ENCODE results near the gene PROSER2.

The PROSER2 gene

DNA sequence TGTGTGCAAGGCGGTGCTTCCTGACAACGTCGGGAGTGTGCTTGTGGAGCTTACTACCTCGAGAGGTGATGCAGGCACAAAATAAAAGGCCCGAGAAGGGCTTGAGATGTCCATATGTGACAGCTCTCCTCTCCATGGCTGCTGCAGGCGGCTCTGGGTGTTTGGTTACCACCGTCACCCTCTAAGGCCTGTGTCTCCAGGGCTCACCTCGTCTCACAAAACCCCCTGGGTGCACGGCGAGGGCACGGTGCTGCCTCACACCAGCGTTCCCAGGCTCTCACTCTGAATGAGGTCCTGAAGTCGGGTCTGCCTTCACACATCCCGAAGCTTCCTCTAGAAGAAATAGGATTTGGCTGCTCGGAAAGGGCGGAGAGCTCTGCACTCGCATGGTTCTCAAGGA, 32.9 kb downstream of the PROSER2 start:
- H3K4me3 ChIP-seq (ENCODE audit: low read depth, low read length) = no peak overlapping the region
- DNase-seq (ENCODE audit: low read depth) = no peak
- TF ChIP-seq, protein P1, sequence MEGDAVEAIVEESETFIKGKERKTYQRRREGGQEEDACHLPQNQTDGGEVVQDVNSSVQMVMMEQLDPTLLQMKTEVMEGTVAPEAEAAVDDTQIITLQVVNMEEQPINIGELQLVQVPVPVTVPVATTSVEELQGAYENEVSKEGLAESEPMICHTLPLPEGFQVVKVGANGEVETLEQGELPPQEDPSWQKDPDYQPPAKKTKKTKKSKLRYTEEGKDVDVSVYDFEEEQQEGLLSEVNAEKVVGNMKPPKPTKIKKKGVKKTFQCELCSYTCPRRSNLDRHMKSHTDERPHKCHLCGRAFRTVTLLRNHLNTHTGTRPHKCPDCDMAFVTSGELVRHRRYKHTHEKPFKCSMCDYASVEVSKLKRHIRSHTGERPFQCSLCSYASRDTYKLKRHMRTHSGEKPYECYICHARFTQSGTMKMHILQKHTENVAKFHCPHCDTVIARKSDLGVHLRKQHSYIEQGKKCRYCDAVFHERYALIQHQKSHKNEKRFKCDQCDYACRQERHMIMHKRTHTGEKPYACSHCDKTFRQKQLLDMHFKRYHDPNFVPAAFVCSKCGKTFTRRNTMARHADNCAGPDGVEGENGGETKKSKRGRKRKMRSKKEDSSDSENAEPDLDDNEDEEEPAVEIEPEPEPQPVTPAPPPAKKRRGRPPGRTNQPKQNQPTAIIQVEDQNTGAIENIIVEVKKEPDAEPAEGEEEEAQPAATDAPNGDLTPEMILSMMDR (conservative IDR thresholded peaks at IDR 0.05; ENCODE audit: low read depth, low read length) = no peak

DNA sequence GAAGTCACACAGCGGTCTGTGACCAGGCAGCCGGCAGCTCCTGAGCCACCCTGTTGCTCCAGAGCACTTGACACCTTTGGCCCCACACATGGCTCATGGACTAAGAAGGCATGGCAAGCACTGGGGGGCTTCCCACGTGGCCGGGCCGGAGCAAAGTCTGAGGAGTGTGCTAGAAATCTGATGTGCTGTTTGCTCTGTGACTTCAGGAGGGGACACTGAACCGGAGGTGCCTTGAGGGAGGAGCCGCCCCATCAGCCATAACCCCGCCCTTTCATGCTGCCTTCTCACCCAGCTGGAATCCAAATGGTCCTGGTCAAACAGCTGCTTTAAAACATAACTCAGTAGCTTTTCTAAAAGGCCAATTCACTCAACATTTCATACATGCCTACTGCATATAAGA, 33.5 kb downstream of the PROSER2 start:
- H3K4me3 ChIP-seq (ENCODE audit: low read depth, low read length) = no peak overlapping the region
- DNase-seq (ENCODE audit: low read depth) = no peak
- TF ChIP-seq, protein P1 (conservative IDR thresholded peaks at IDR 0.05; ENCODE audit: low read depth, low read length) = no peak

DNA sequence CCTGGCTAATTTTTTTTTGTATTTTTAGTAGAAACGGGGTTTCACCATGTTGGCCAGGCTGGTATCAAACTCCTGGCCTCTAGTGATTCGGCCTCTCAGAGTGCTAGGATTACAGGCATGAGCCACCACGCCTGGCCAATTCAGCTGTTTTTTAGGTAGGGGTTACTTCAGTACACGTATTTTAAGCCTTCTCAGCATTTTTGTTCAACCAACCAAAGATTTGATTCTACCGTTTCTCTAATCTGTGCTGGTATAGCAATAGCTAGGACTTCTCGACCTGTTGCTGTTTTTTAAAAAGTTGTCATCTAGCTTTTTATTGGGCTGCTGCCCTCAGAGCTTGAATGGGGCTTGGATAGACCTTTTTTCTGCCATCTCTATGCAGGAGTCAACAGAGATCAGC, 34.9 kb downstream of the PROSER2 start:
- DNase-seq (ENCODE audit: low read depth) = no peak
- TF ChIP-seq, protein P1 (conservative IDR thresholded peaks at IDR 0.05; ENCODE audit: low read depth, low read length) = no peak
- no peak overlapping the region for H3K4me3 ChIP-seq (ENCODE audit: low read depth, low read length)

DNA sequence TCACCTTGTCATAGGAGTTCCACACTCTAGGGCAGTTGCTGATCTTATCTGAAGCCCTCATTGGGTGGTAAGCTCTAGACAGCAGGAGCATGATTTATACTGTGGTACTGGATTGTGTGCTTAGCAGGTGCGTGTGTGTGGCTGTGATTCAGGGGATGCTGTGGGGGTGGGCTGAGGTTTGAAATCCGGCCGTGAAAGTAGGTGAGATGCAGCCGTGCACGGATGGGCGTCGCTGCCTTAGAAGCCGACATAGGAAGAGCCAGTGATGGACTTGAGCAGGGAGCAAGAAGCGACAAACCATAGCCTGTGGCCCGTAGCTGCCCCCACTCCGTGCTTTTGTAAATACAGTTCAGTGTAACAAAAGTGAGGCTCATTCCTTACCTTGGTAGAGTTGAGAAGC, 38.2 kb downstream of the PROSER2 start:
- DNase-seq (ENCODE audit: low read depth) = no peak
- no peak overlapping the region for H3K4me3 ChIP-seq (ENCODE audit: low read depth, low read length)
- TF ChIP-seq, protein P1 (conservative IDR thresholded peaks at IDR 0.05; ENCODE audit: low read depth, low read length) = no peak

DNA sequence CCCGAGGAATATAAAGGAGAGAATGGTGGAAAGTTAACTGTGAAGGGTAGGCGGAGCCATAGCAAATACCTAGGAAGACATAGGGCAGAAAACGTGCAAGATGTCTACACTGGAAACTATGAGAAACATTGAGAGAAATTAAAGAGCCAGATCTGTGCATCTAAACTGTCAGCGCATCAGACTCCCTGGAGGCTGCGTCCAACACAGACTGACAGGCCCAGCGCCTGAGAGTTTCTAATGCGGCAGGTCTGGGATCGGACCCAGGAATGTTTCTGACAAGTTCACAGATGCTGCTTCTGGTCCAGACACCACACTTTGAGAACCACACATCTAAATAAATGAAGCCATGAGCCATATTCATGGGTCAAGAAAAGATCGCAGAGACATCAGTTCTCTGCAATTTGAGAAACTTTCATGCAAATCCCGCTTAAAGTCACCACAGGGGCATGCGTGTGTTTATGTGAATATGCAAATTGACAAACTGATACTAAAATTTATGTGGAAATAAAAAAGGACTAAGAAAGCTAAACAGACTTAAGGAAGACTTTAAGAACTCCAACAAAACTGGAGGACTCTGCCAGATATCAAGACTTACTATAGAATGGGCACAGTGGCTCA, 38.8 kb downstream of the PROSER2 start:
- no peak for DNase-seq (ENCODE audit: low read depth)
- TF ChIP-seq, protein P1 (conservative IDR thresholded peaks at IDR 0.05; ENCODE audit: low read depth, low read length) = no peak
- no peak overlapping the region for H3K4me3 ChIP-seq (ENCODE audit: low read depth, low read length)

DNA sequence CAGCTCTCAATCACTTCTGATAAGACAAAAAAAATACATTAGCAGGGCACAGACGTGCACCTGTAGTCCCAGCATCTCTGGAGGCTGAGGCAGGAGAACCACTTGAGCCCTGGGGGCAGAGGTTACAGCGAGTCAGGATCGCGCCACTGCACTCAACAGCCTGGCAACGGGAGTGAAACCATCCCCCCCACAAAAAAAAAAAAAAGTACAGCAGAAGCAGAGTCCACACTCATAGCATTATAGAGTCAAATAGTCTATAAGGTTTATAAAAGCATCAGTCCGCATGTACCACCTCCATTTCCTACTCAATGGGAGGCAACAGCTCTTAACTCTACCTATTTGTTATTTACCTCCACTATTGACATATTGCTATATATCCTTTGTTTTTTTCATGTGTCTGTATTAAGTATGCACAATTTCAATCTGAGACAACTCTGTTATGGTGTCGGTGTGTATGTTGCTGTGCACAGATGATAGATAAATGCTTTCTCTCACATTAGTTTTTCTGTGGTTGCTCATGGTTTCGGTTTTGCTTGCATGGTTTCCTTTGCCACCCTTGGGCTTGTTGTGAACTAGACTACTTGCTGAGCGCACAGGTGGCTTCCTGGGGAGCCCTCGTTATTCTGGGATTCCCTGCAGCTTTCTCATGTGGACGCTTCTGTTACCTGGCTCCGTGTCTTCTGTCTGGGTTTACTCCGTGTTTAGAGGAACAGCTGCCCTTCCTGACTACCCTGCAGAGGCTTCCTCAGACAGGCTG, 40.4 kb downstream of the PROSER2 start:
- TF ChIP-seq, protein P1 (conservative IDR thresholded peaks at IDR 0.05; ENCODE audit: low read depth, low read length) = no peak
- DNase-seq (ENCODE audit: low read depth) = no peak
- H3K4me3 ChIP-seq (ENCODE audit: low read depth, low read length) = no peak overlapping the region

DNA sequence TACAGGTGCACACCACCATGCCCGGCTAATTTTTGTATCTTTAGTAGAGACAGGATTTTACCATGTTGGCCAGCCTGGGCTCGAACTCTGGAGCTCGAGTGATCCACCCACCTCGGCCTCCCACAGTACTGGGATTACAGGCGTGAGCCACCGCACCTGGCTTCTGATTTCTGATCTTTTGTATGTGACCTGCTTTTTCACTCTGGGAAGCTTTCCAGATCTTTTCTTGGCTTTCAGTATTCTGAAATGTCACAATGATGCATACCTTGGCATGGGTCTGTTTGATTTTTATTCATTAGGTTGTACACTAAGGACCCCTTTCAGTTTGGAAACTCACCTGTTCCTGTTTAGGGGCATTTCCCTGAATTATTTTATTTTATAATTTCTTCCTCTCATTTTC, 41.6 kb downstream of the PROSER2 start:
- DNase-seq (ENCODE audit: low read depth) = no peak

More for the DNA sequence above, 41.6 kb downstream of the PROSER2 start:
- TF ChIP-seq, protein P1 (conservative IDR thresholded peaks at IDR 0.05; ENCODE audit: low read depth, low read length) = no peak
- H3K4me3 ChIP-seq (ENCODE audit: low read depth, low read length) = no peak overlapping the region

Data from choroid plexus epithelial cell (primary cell).